Neural progenitor cell (in vitro differentiated cells): ENCODE data around the gene MYO7B. TPM values are rescaled to one million over a fixed set of nuclear protein-coding genes. Genes with fewer than 3 reads are reported as not detected.
A peak's percentile ranks its signal among the peaks of the same experiment; 100 is the strongest.

Source experiments
- DNase-seq: peaks from one replicate; pipeline ENCODE4 v3.0.0-alpha.2; 2016; ENCODE audit warnings: low spot score
- H2AFZ ChIP-seq: fragments of 200-600 bp; sonication (generic); replicated peaks from 2 replicates; pipeline ENCODE4 v1.6.1; 2016; ENCODE audit warnings: antibody characterized with exemption
- H3F3A ChIP-seq: fragments of 200-600 bp; sonication (generic); 2 replicates; pipeline ENCODE4 v1.6.1; 2016; ENCODE audit warnings: antibody characterized with exemption, low read depth
- H3K27ac ChIP-seq: fragments of 200-600 bp; sonication (generic); 2 replicates; pipeline ENCODE4 v1.5.1; 2016; ENCODE audit warnings: mild to moderate bottlenecking
- H3K27me3 ChIP-seq: fragments of 200-600 bp; sonication (generic); 2 replicates; pipeline ENCODE4 v1.6.1; 2016; ENCODE audit warnings: mild to moderate bottlenecking, moderate library complexity
- H3K36me3 ChIP-seq: fragments of 200-600 bp; sonication (generic); 2 replicates; pipeline ENCODE4 v1.5.1; 2016
- H3K4me1 ChIP-seq: fragments of 200-600 bp; sonication (generic); 2 replicates; pipeline ENCODE4 v1.6.1; 2016; ENCODE audit warnings: mixed run types
- H3K4me2 ChIP-seq: fragments of 200-600 bp; sonication (generic); 2 replicates; pipeline ENCODE4 v1.6.1; 2016
- H3K4me3 ChIP-seq: fragments of 200-600 bp; sonication (generic); 2 replicates; pipeline ENCODE4 v1.5.1; 2016
- H3K79me2 ChIP-seq: fragments of 200-600 bp; sonication (generic); 2 replicates; pipeline ENCODE4 v1.6.1; 2016; ENCODE audit warnings: low read depth
- H3K9ac ChIP-seq: fragments of 200-600 bp; sonication (generic); 2 replicates; pipeline ENCODE4 v1.6.1; 2016
- H3K9me3 ChIP-seq: fragments of 200-600 bp; sonication (generic); 2 replicates; pipeline ENCODE4 v1.5.1; 2016; ENCODE audit warnings: low read depth
- H4K20me1 ChIP-seq: fragments of 200-600 bp; sonication (generic); 2 replicates; pipeline ENCODE4 v1.6.1; 2016; ENCODE audit warnings: low read depth
- H3K27ac Mint-ChIP-seq: 3 replicates; pipeline ENCODE4 v1.8.0; 2021; ENCODE audit warnings: mixed read lengths
- H3K27me3 Mint-ChIP-seq: 2 replicates; pipeline ENCODE4 v1.8.0; 2022; ENCODE audit warnings: low read depth, mild to moderate bottlenecking, inconsistent platforms, moderate library complexity, mixed read lengths; ENCODE audit not compliant: insufficient read depth
- H3K36me3 Mint-ChIP-seq: 3 replicates; pipeline ENCODE4 v1.8.0; 2021; ENCODE audit warnings: mixed read lengths
- H3K4me1 Mint-ChIP-seq: 3 replicates; pipeline ENCODE4 v1.8.0; 2021; ENCODE audit warnings: mixed read lengths
- H3K4me3 Mint-ChIP-seq: 3 replicates; pipeline ENCODE4 v1.8.0; 2021; ENCODE audit warnings: mild to moderate bottlenecking, moderate library complexity, mixed read lengths
- H3K9me3 Mint-ChIP-seq: 3 replicates; pipeline ENCODE4 v1.8.0; 2020; ENCODE audit warnings: mixed read lengths
- CTCF ChIP-seq: fragments of 200-600 bp; sonication (generic); IDR thresholded peaks from 2 replicates; pipeline ENCODE4 v1.5.1; 2017; ENCODE audit warnings: antibody characterized with exemption, mild to moderate bottlenecking
- EZH2 ChIP-seq: fragments of 200-600 bp; sonication (generic); IDR thresholded peaks from 2 replicates; pipeline ENCODE4 v1.6.1; 2017; ENCODE audit warnings: antibody characterized with exemption, mild to moderate bottlenecking, moderate library complexity
- EZH2phosphoT487 ChIP-seq: fragments of 200-600 bp; sonication (generic); IDR thresholded peaks from 2 replicates; pipeline ENCODE4 v1.6.1; 2017; ENCODE audit warnings: antibody characterized with exemption
- total RNA-seq: library from RNA; depleted of rRNA; stranded (reverse); fragments of >200 nt; gene quantifications from 2 replicates; pipeline ENCODE4 v1.2.3, GENCODE V29; 2015; ENCODE audit warnings: low replicate concordance

The MYO7B gene
- total RNA-seq, 1 donor from 2014 or later, result not detected

GRCh38 chr2:127653421-127654083 lies 118.1 kb downstream of the MYO7B start:
- no peak overlapping the region for H3K27ac ChIP-seq

GRCh38 chr2:127654084-127654837 lies 118.8 kb downstream of the MYO7B start:
- Histone ChIP-seq H3K36me3 (no peaks in the 10 kb centered on the region), H3K4me2 (peak overlapping the region; percentile 63), H3K27me3 (no peaks in the 10 kb centered on the region), H2AFZ (no peak overlapping the region), H3K9ac (no peak overlapping the region), H4K20me1 (no peaks in the 10 kb centered on the region), H3K9me3 (no peaks in the 10 kb centered on the region), H3K4me1 (peaks cover 16% of the 10 kb centered on the region), H3K79me2 (no peaks in the 10 kb centered on the region), H3K27ac (no peak overlapping the region), H3K4me3 (no peak overlapping the region), H3F3A (peaks cover 12% of the 10 kb centered on the region)
- Mint-ChIP-seq H3K27me3 (peaks cover 10% of the 10 kb centered on the region), H3K4me1 (peaks cover 44% of the 10 kb centered on the region), H3K4me3 (no peak overlapping the region), H3K9me3 (no peaks in the 10 kb centered on the region), H3K36me3 (no peaks in the 10 kb centered on the region), H3K27ac (peak overlapping the region; percentile 98)
- no peak for DNase-seq
- TF ChIP-seq CTCF, result no peak
- no peak for TF ChIP-seq EZH2phosphoT487
- no peak for TF ChIP-seq EZH2

More at GRCh38 chr2:127653421-127654083, 118.1 kb downstream of the MYO7B start:
- H4K20me1 ChIP-seq, result no peaks in the 10 kb centered on the region
- Mint-ChIP-seq H3K4me1 (peaks cover 44% of the 10 kb centered on the region), H3K36me3 (no peaks in the 10 kb centered on the region), H3K27ac (peak overlapping the region; percentile 98), H3K4me3 (no peak overlapping the region), H3K9me3 (no peaks in the 10 kb centered on the region), H3K27me3 (peaks cover 8% of the 10 kb centered on the region)
- H3K27me3 ChIP-seq, result no peaks in the 10 kb centered on the region
- peaks cover 16% of the 10 kb centered on the region for H3K4me1 ChIP-seq
- H3K79me2 ChIP-seq, result no peaks in the 10 kb centered on the region
- no peak overlapping the region for H3K9ac ChIP-seq
- peaks cover 12% of the 10 kb centered on the region for H3F3A ChIP-seq
- H2AFZ ChIP-seq, result no peak overlapping the region
- H3K36me3 ChIP-seq, result no peaks in the 10 kb centered on the region
- H3K9me3 ChIP-seq, result no peaks in the 10 kb centered on the region
- no peak overlapping the region for H3K4me2 ChIP-seq
- DNase-seq, result no peak
- no peak overlapping the region for H3K4me3 ChIP-seq
- no peak for TF ChIP-seq CTCF
- no peak for TF ChIP-seq EZH2phosphoT487
- TF ChIP-seq EZH2, result no peak

GRCh38 chr2:127654838-127655175 lies 119.3 kb downstream of the MYO7B start:
- no peak overlapping the region for H2AFZ ChIP-seq
- H3K27ac ChIP-seq, result peak overlapping the region; percentile 73
- H3K4me2 ChIP-seq, result peak overlapping the region; percentile 63
- Mint-ChIP-seq H3K36me3 (no peaks in the 10 kb centered on the region), H3K27ac (peak overlapping the region; percentile 93), H3K4me3 (peak overlapping the region; percentile 36), H3K4me1 (peaks cover 41% of the 10 kb centered on the region), H3K9me3 (no peaks in the 10 kb centered on the region), H3K27me3 (peaks cover 8% of the 10 kb centered on the region)
- no peaks in the 10 kb centered on the region for H3K27me3 ChIP-seq
- no peaks in the 10 kb centered on the region for H3K9me3 ChIP-seq
- no peaks in the 10 kb centered on the region for H3K79me2 ChIP-seq
- H3K9ac ChIP-seq, result no peak overlapping the region
- H3K4me3 ChIP-seq, result no peak overlapping the region
- TF ChIP-seq EZH2 (no peak), EZH2phosphoT487 (no peak)
- DNase-seq, result no peak
- peaks cover 16% of the 10 kb centered on the region for H3K4me1 ChIP-seq
- H3F3A ChIP-seq, result peaks cover 12% of the 10 kb centered on the region
- no peaks in the 10 kb centered on the region for H3K36me3 ChIP-seq
- H4K20me1 ChIP-seq, result no peaks in the 10 kb centered on the region
